Peyer's patch (tissue), 4 donors: Measurements from ENCODE around the gene GRM3.

Experiments
- POLR2A ChIP-seq, 2 donors: fragments of 450-650 bp; IDR thresholded peaks; one replicate each; pipeline ENCODE4 v1.5.1; 2017; ENCODE audit warnings: antibody characterized with exemption in 2 of 2, mild to moderate bottlenecking in 2 of 2, moderate library complexity in 2 of 2
- TF ChIP-seq, protein P1 (sequence below), 6 experiments: fragments of 450-650 bp in 4 of 6; fragments of 200-600 bp in 2 of 6; sonication (generic) in 1 of 6; IDR thresholded peaks; one replicate each; pipeline ENCODE4 v1.5.1; 2017 to 2019; ENCODE audit warnings: antibody characterized with exemption in 6 of 6, mild to moderate bottlenecking in 3 of 6, moderate library complexity in 1 of 6

- no peak for TF ChIP-seq POLR2A (IDR thresholded peaks at IDR 0.05)
- TF ChIP-seq, protein P1, sequence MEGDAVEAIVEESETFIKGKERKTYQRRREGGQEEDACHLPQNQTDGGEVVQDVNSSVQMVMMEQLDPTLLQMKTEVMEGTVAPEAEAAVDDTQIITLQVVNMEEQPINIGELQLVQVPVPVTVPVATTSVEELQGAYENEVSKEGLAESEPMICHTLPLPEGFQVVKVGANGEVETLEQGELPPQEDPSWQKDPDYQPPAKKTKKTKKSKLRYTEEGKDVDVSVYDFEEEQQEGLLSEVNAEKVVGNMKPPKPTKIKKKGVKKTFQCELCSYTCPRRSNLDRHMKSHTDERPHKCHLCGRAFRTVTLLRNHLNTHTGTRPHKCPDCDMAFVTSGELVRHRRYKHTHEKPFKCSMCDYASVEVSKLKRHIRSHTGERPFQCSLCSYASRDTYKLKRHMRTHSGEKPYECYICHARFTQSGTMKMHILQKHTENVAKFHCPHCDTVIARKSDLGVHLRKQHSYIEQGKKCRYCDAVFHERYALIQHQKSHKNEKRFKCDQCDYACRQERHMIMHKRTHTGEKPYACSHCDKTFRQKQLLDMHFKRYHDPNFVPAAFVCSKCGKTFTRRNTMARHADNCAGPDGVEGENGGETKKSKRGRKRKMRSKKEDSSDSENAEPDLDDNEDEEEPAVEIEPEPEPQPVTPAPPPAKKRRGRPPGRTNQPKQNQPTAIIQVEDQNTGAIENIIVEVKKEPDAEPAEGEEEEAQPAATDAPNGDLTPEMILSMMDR (IDR thresholded peaks at IDR 0.05): no peak
These were observed 104.0 kb downstream of the GRM3 start for GRCh38 chr7:86747698-86748097.
